ENCODE data around the gene MTUS2. TPM values are rescaled to one million over a fixed set of nuclear protein-coding genes. Genes with fewer than 3 reads are reported as not detected.

MTUS2 gene
- total RNA-seq, 4 donors from 2014 or later: 0.26 to 0.72 (median 0.38) TPM; not detected in 1

DNA sequence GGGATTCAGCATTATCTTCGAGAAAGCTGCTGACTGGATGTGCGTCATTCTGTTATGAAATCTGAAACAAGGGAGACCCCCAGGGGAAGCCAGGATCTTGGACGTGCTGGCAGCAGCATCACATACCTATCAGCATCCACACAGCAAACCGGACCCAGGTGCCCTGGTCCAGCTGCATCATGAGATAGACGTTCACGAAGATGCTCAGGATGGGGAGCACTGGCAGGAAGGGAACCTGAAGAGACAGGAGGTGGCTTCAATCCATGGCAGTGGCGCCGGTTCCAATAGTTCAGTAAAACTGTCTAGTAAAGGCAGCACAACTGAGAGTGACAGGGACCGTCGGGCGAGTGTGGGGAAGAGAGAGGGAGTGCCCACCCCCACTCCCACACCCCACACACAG, 695.9 kb downstream of the MTUS2 start:
- WGBS: 96% methylated on average over 11 of the region's 11 CpGs
- H3K36me3 ChIP-seq: peaks cover 82% of the 10 kb centered on the region

DNA sequence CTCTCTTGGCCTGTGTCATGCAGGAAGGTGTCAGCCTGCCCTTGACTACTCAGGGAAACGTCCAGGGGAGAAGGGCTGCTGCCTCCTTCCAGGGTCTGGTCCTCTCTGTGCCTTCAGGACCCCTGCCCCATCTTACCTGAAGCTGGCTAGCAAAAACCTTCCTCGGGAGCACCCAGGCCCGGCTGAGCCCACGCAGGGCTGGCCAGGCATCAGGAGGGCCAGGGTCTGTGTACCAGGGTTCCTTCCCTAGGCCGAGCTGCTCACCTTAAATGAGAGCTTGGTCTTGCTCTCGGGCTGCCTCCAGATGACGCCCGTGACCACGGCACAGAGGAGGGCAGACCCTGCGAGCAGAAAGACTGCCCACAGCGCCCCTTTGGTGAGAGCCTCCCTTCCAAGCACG, 696.7 kb downstream of the MTUS2 start:
- Histone ChIP-seq H3K36me3 (peaks cover 85% of the 10 kb centered on the region), H3K4me1 (peaks cover 7% of the 10 kb centered on the region), H3K27ac (no peak overlapping the region), H3K9me3 (no peaks in the 10 kb centered on the region), H3K27me3 (no peaks in the 10 kb centered on the region), H3K4me3 (no peak overlapping the region)
- peak in 1 of 2 donors; percentile 37 for DNase-seq (ENCODE audit: low spot score in 2 of 2)
- 94% methylated on average over 11 of the region's 12 CpGs for WGBS
- TF ChIP-seq POLR2AphosphoS5 (IDR thresholded peaks at IDR 0.05) (no peak), EP300 (IDR thresholded peaks at IDR 0.05) (no peak), POLR2A (IDR thresholded peaks at IDR 0.05) (no peak)
- TF ChIP-seq, protein P1, sequence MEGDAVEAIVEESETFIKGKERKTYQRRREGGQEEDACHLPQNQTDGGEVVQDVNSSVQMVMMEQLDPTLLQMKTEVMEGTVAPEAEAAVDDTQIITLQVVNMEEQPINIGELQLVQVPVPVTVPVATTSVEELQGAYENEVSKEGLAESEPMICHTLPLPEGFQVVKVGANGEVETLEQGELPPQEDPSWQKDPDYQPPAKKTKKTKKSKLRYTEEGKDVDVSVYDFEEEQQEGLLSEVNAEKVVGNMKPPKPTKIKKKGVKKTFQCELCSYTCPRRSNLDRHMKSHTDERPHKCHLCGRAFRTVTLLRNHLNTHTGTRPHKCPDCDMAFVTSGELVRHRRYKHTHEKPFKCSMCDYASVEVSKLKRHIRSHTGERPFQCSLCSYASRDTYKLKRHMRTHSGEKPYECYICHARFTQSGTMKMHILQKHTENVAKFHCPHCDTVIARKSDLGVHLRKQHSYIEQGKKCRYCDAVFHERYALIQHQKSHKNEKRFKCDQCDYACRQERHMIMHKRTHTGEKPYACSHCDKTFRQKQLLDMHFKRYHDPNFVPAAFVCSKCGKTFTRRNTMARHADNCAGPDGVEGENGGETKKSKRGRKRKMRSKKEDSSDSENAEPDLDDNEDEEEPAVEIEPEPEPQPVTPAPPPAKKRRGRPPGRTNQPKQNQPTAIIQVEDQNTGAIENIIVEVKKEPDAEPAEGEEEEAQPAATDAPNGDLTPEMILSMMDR (IDR thresholded peaks at IDR 0.05): no peak

More for the DNA sequence above, 695.9 kb downstream of the MTUS2 start:
- Histone ChIP-seq H3K4me3 (no peak overlapping the region), H3K9me3 (no peaks in the 10 kb centered on the region), H3K27ac (no peak overlapping the region), H3K27me3 (no peaks in the 10 kb centered on the region), H3K4me1 (no peaks in the 10 kb centered on the region)
- DNase-seq (ENCODE audit: low spot score in 2 of 2): no peak
- TF ChIP-seq EP300 (IDR thresholded peaks at IDR 0.05) (no peak), POLR2A (IDR thresholded peaks at IDR 0.05) (no peak)

DNA sequence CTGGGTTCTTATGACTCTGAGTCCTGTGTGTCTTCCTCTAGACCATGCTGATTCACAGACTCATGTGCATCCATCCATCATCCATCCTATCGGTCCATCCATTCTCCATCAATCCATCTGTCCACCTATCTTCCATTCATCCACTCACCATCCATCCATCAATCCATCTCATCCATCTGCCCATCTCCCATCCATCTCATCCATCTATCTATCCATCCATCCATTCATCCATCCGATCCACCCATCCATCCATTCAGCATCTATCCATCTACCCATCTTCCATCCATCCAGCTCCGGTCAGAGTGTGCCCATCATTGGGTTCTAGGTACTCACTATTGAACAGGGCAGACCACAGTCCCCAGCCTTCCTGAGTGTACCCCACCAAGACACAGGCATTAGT, 699.8 kb downstream of the MTUS2 start:
- Histone ChIP-seq H3K4me1 (peaks cover 11% of the 10 kb centered on the region), H3K4me3 (no peak overlapping the region), H3K9me3 (no peaks in the 10 kb centered on the region), H3K27me3 (no peaks in the 10 kb centered on the region), H3K27ac (no peak overlapping the region), H3K36me3 (peaks cover 89% of the 10 kb centered on the region)
- TF ChIP-seq EP300 (IDR thresholded peaks at IDR 0.05) (no peak), POLR2AphosphoS5 (IDR thresholded peaks at IDR 0.05) (no peak)
- DNase-seq (ENCODE audit: low spot score in 2 of 2): peak in 1 of 2 donors; percentile 44
- WGBS: 97% methylated on average over 3 of the region's 3 CpGs

DNA sequence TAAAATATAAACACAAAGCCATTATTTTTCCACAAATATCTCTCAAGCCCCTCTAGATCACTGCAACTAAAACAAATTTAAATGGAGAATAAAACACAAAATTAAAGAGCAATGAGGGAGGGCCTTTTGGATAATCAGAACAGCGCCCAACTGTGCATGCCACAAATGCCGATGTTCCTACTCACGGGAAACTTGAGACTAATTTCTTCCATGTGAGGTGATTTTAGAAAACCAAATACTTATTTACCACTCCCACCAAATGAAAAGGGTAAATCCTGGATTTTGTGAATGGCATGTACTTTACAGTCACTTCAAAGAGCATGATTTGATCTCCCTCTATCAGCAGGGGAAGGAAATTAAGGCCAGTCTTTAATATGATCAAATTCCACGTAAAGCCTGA, 700.5 kb downstream of the MTUS2 start:
- H3K9me3 ChIP-seq: no peaks in the 10 kb centered on the region
- WGBS: 67% methylated on average over 4 of the region's 4 CpGs
- TF ChIP-seq POLR2AphosphoS5 (IDR thresholded peaks at IDR 0.05) (no peak), POLR2A (IDR thresholded peaks at IDR 0.05) (no peak), EP300 (IDR thresholded peaks at IDR 0.05) (no peak)
- TF ChIP-seq, protein P1 (IDR thresholded peaks at IDR 0.05): no peak
- peak in 1 of 2 donors; percentile 29 for DNase-seq (ENCODE audit: low spot score in 2 of 2)
- H3K27ac ChIP-seq: peak overlapping the region; percentile 55
- no peaks in the 10 kb centered on the region for H3K27me3 ChIP-seq
- peaks cover 11% of the 10 kb centered on the region for H3K4me1 ChIP-seq
- no peak overlapping the region for H3K4me3 ChIP-seq
- H3K36me3 ChIP-seq: peaks cover 86% of the 10 kb centered on the region

DNA sequence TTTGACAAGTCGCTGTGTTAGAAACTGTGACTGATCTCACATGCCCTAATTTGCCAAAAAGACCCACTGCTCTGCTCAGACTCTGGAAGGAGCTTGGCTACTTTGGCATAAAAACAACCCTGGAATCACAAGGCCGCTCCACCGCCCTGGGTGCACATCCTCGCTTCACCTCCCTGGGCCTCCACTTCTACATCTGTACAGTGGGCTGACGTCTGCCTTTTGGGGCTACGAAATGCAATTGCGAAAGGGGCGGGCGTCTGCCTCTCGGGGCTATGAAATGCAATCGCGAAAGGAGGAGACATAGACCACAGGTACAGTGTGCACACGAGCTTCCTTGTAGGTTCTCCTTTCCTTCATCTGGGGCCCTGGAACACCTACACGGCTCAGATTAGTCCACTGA, 701.2 kb downstream of the MTUS2 start:
- peak in 1 of 2 donors; percentile 61 for DNase-seq (ENCODE audit: low spot score in 2 of 2)
- TF ChIP-seq EP300 (IDR thresholded peaks at IDR 0.05) (no peak), POLR2AphosphoS5 (IDR thresholded peaks at IDR 0.05) (no peak), POLR2A (IDR thresholded peaks at IDR 0.05) (no peak)
- TF ChIP-seq, protein P1 (IDR thresholded peaks at IDR 0.05): no peak
- Histone ChIP-seq H3K9me3 (no peaks in the 10 kb centered on the region), H3K4me3 (no peak overlapping the region), H3K27ac (peak overlapping the region; percentile 55), H3K4me1 (peaks cover 11% of the 10 kb centered on the region), H3K36me3 (peaks cover 79% of the 10 kb centered on the region), H3K27me3 (no peaks in the 10 kb centered on the region)
- WGBS: 93% methylated on average over 14 of the region's 14 CpGs

DNA sequence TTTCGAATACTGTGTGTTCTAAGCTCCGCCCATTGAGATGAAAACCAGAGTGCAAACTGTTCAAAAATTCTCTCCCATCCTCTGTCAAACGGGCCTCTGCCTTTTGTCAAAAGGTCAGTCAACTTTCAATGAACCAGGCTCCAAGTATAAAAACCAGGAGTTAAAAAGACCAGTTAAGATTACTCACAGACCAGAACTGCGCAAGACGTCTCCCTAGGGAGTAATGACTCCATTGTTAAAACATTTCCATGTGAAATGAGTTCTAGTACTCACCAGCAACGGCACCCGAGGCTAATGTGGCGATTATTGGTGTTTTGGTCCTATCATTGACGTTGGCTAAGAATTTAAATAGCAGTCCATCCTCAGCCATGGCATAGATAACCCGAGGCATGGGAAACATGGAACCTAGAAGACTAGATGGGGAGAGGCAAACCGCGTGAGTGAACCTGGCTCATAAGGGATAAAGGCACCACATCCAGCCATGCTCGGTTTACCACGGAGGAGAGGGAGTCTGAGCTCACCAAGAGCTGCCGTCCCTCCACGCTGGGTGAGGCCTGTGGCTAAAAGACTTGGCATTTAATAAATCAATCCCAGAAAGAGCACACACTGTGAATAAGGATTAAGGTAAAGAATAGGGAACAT, 702.0 kb downstream of the MTUS2 start:
- TF ChIP-seq POLR2AphosphoS5 (IDR thresholded peaks at IDR 0.05) (peak in 1 of 3 donors; percentile 45), POLR2A (IDR thresholded peaks at IDR 0.05) (no peak), EP300 (IDR thresholded peaks at IDR 0.05) (no peak)
- TF ChIP-seq, protein P1 (IDR thresholded peaks at IDR 0.05): no peak
- H3K4me1 ChIP-seq: peaks cover 11% of the 10 kb centered on the region
- no peaks in the 10 kb centered on the region for H3K27me3 ChIP-seq
- DNase-seq (ENCODE audit: low spot score in 2 of 2): peak in 1 of 2 donors; percentile 73
- peak overlapping the region; percentile 71 for H3K27ac ChIP-seq
- H3K4me3 ChIP-seq: no peak overlapping the region
- H3K36me3 ChIP-seq: peaks cover 75% of the 10 kb centered on the region
- no peaks in the 10 kb centered on the region for H3K9me3 ChIP-seq
- WGBS: 77% methylated on average over 16 of the region's 16 CpGs

Data from suprapubic skin (tissue), 4 donors.